ENCODE data around the gene NAV1. TPM values are rescaled to one million over a fixed set of nuclear protein-coding genes. Genes with fewer than 3 reads are reported as not detected.
"Not testable (repeated sequence)": the region's sequence is repeated elsewhere in the genome, so short reads cannot be mapped to it uniquely, and the experiment has no call there.

NAV1 gene
- total and polyA plus RNA-seq, 10 donors: 1.1 to 37.2 (median 20.3) TPM

DNA sequence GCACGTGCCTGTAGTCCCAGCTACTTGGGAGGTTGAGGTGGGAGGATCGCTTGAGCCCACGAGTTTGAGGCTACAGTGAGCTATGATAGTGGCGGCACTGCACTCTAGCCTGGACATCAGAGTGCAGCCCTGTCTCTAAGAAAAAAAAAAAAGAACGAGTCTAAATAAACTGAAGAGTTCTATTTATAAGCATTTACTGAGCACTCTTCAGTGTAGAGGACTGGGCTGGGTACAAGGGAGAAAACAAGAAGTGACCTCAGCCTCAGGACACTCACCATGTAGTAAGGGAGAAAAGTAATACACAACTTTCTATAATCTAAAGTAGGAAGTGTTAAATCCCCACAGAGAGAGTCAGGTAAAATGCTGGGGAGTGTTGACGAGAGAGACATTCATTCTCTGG lies 35.0 kb downstream of the NAV1 start:
- TF ChIP-seq POLR2AphosphoS5 (IDR thresholded peaks at IDR 0.05) (no peak), POLR2A (IDR thresholded peaks at IDR 0.05) (no peak)
- TF ChIP-seq, protein P1, sequence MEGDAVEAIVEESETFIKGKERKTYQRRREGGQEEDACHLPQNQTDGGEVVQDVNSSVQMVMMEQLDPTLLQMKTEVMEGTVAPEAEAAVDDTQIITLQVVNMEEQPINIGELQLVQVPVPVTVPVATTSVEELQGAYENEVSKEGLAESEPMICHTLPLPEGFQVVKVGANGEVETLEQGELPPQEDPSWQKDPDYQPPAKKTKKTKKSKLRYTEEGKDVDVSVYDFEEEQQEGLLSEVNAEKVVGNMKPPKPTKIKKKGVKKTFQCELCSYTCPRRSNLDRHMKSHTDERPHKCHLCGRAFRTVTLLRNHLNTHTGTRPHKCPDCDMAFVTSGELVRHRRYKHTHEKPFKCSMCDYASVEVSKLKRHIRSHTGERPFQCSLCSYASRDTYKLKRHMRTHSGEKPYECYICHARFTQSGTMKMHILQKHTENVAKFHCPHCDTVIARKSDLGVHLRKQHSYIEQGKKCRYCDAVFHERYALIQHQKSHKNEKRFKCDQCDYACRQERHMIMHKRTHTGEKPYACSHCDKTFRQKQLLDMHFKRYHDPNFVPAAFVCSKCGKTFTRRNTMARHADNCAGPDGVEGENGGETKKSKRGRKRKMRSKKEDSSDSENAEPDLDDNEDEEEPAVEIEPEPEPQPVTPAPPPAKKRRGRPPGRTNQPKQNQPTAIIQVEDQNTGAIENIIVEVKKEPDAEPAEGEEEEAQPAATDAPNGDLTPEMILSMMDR (IDR thresholded peaks at IDR 0.05 in 8 of 11, conservative IDR thresholded peaks at IDR 0.05 in 3 of 11): no peak
- intact Hi-C loops (cut with DNase I; ENCODE audit: low total_unique reads): no loop called here
- Histone ChIP-seq H3K27me3 (replicated peaks in 1 of 7) (no peaks in the 10 kb centered on the region), H3K36me3 (no peaks in the 10 kb centered on the region), H3K4me1 (peaks cover 0 to 12% (median 8%) of the 10 kb centered on the region in 6 donors), H3K9me3 (peaks cover 0 to 6% (median 0%) of the 10 kb centered on the region in 8 donors), H3K4me3 (no peak overlapping the region), H3K27ac (no peak overlapping the region)
- peak; percentile 2 for DNase-seq
- WGBS, 5 donors: 84 to 89% (median 85%) methylated on average over 6 of the region's 6 CpGs

DNA sequence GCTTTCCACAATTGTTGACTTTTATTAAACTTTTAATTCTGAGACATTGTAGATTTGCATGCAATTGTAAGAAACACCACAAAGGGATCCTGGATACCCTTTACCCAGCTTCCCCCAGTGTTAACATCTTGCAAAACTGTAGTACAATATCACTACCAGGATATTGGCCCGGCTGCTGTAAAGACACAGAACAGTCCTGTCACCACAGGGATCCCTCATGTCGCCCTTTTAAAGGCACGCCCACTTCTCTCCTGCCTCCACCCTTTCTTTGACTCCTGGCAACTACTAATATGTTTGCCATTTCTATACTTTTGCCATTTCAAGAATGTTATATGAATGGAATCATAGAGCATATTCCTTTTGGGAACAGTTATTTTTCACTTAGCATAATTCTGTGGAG lies 37.0 kb downstream of the NAV1 start:
- H3K27ac ChIP-seq: no peak overlapping the region
- TF ChIP-seq POLR2AphosphoS5 (IDR thresholded peaks at IDR 0.05): no peak
- TF ChIP-seq, protein P1 (IDR thresholded peaks at IDR 0.05 in 8 of 11, conservative IDR thresholded peaks at IDR 0.05 in 3 of 11): no peak
- no peak for TF ChIP-seq POLR2A (IDR thresholded peaks at IDR 0.05)
- 85 to 95% (median 91%) methylated on average over 3 of the region's 3 CpGs for WGBS, 5 donors
- DNase-seq: peak; percentile 11
- intact Hi-C loops (cut with DNase I; ENCODE audit: low total_unique reads): no loop called here
- peaks cover 0 to 4% (median 1%) of the 10 kb centered on the region in 6 donors for H3K4me1 ChIP-seq
- no peak overlapping the region for H3K4me3 ChIP-seq
- H3K27me3 ChIP-seq (replicated peaks in 1 of 7): no peaks in the 10 kb centered on the region
- H3K9me3 ChIP-seq: peaks cover 0 to 6% (median 0%) of the 10 kb centered on the region in 8 donors
- H3K36me3 ChIP-seq: no peaks in the 10 kb centered on the region

DNA sequence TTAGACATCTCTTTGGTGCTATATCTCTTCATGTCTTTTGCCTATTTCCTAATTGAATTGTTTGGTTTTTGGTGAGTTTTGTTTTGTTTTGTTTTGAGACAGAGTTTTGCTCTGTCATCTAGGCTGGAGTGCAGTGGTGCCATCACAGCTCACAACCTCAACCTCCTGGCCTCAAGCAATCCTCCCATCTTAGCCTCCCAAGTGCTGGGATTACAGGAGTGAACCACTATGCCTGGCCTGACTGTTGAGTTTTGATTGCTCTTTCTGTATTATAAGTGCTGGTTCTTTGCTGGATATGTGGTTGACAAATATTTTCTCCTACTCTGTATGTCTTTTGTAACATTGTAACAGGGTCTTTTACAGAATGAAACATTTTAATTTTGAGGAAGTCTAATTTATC lies 38.0 kb downstream of the NAV1 start:
- H3K4me1 ChIP-seq: no peaks in the 10 kb centered on the region
- no peaks in the 10 kb centered on the region for H3K36me3 ChIP-seq
- peaks cover 0 to 6% (median 0%) of the 10 kb centered on the region in 8 donors for H3K9me3 ChIP-seq
- DNase-seq: peak; percentile 1
- no peak for TF ChIP-seq POLR2AphosphoS5 (IDR thresholded peaks at IDR 0.05)
- H3K27me3 ChIP-seq (replicated peaks in 1 of 7): no peaks in the 10 kb centered on the region
- H3K4me3 ChIP-seq: no peak overlapping the region
- no peak overlapping the region for H3K27ac ChIP-seq
- intact Hi-C loops (cut with DNase I; ENCODE audit: low total_unique reads): no loop called here

DNA sequence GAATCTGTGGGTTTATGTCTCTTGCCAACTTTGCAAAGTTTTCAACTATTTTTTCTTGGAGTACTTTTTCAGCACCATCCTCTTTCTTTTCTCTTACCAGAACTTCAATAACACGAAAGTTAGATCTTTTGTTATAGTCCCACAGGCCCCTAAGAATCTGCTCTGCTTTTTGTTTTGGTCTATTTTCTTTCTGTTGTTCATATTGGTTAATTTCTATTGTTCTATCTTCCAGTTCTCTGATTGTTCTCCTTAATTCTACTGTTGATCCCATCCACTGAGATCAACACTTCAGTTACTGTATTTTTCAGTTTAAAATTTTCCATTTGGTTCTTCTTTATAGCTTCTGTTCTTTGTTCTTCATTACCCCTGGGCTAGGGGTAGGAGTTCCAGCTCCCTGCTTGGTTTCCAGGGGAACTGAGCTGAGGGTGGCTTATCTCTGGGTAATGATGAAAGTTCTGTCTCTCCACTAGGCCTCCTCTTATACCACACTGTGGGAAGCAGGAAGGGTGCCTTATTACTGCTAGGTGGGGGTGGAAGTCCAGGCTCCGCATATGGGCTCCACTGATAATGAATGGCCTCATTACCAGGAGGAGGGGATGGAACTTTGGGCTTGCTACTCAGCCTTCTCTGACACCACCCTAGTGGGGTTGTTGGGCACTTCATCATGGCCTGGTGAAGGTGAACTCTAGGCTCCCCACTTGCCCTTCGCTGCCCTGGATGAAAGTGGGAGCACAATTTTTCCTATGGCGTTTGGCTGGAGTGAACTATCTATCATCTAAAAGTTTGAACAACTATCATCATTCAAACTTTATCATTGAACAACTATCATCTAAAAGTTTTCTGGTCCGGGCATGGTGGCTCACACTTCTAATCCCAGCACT lies 39.3 kb downstream of the NAV1 start:
- Histone ChIP-seq H3K36me3 (no peaks in the 10 kb centered on the region), H3K4me1 (peaks cover 0 to 13% (median 0%) of the 10 kb centered on the region in 6 donors), H3K4me3 (no peak overlapping the region), H3K9me3 (peaks cover 0 to 6% (median 0%) of the 10 kb centered on the region in 8 donors), H3K27ac (no peak overlapping the region), H3K27me3 (replicated peaks in 1 of 7) (no peaks in the 10 kb centered on the region)
- WGBS, 5 donors: 87 to 99% (median 93%) methylated on average over 5 of the region's 5 CpGs
- no peak for TF ChIP-seq POLR2A (IDR thresholded peaks at IDR 0.05)
- TF ChIP-seq, protein P1 (IDR thresholded peaks at IDR 0.05 in 8 of 11, conservative IDR thresholded peaks at IDR 0.05 in 3 of 11): no peak
- TF ChIP-seq POLR2AphosphoS5 (IDR thresholded peaks at IDR 0.05): no peak
- peak; percentile 4 for DNase-seq
- intact Hi-C loops (cut with DNase I; ENCODE audit: low total_unique reads): no loop called here

DNA sequence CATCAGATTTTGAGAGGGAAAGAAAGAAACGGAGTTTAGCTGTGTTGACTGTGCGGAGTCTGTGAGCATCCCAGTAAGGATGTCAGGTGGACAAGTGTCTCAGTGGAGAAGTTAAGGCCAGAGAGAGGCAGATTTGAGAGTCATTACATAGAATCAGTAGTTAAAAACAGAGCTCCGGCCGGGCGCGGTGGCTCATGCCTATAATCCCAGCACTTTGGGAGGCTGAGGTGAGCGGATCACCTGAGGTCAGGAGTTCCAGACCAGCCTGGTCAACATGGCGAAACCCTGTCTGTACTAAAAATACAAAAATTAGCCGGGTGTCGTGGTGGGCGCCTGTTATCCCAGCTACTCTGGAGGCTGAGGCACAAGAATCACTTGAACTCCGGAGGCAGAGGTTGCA lies 42.4 kb downstream of the NAV1 start:
- 93 to 96% (median 95%) methylated on average over 12 of the region's 12 CpGs for WGBS, 5 donors
- H3K27ac ChIP-seq; intact Hi-C loops (cut with DNase I; ENCODE audit: low total_unique reads); H3K27me3 ChIP-seq (replicated peaks in 1 of 7); H3K36me3 ChIP-seq; H3K4me3 ChIP-seq; H3K9me3 ChIP-seq: not testable (repeated sequence)
- H3K4me1 ChIP-seq: peaks cover 0 to 22% (median 3%) of the 10 kb centered on the region in 6 donors
- peak; percentile 27 for DNase-seq

Measured in spleen (tissue), 11 donors.